ENCODE results near the gene USP13. TPM values are rescaled to one million over a fixed set of nuclear protein-coding genes. Genes with fewer than 3 reads are reported as not detected.

Gene USP13
- total and polyA plus RNA-seq, 2 of the 4 experiments (the other 2 are of a cell fraction): 9.2 to 18.1 TPM

- no peak for ATAC-seq (ENCODE audit: low read depth)
Measured at GRCh38 chr3:179828738-179829137, 175.9 kb downstream of the USP13 start.

More at GRCh38 chr3:179828738-179829137, 175.9 kb downstream of the USP13 start:
- no TSS peak for BruUV-seq (replicated peaks)
- H2BK5ac ChIP-seq (ENCODE audit: low read depth, low read length, poor library complexity, severe bottlenecking): no peak overlapping the region
- no peaks in the 10 kb centered on the region; the same call in none of the 2 replicates for H3K27me3 ChIP-seq (ENCODE audit: control insufficient read depth, insufficient read depth, low read length)
- H2BK120ac ChIP-seq (ENCODE audit: low read depth, low read length): no peak overlapping the region
- no peak overlapping the region for H2AK5ac ChIP-seq (ENCODE audit: low read depth, low read length)
- dilution Hi-C loops (cut with HindIII; ENCODE audit: low sequenced_read_pairs, unreplicated experiment) (no loop called here), intact Hi-C loops (cut with micrococcal nuclease) (no loop called here), in situ Hi-C loops (cut with MboI; ENCODE audit: low sequenced_read_pairs) (no loop called here)
- no peak overlapping the region for H3K56ac ChIP-seq (ENCODE audit: extremely low read depth, insufficient read depth, low read length)
- H4K5ac ChIP-seq (ENCODE audit: low read depth, low read length): no peak overlapping the region
- no peaks in the 10 kb centered on the region for H3K79me1 ChIP-seq (ENCODE audit: low read depth in 1 of 2, low read length in 2 of 2)
- no peak overlapping the region for H3K9ac ChIP-seq (ENCODE audit: low read depth, low read length)
- no peak overlapping the region for H3K23ac ChIP-seq (ENCODE audit: low read depth, low read length)
- H3K18ac ChIP-seq (ENCODE audit: low read depth, low read length): no peak overlapping the region
- H3K4ac ChIP-seq (ENCODE audit: low read depth, low read length): no peak overlapping the region
- CTCF ChIA-PET: no interaction called here
- H4K91ac ChIP-seq (ENCODE audit: insufficient read depth, low read depth, low read length): no peak overlapping the region
- no peak for DNase-seq
- H3K4me1 ChIP-seq (ENCODE audit: control insufficient read depth, insufficient read depth, low read length): no peaks in the 10 kb centered on the region
- no peak overlapping the region for H4K8ac ChIP-seq (ENCODE audit: low read depth in 2 of 2, low read length in 2 of 2)
- no peaks in the 10 kb centered on the region for H3K9me3 ChIP-seq (ENCODE audit: control insufficient read depth, insufficient read depth, low read length)
- H2BK20ac ChIP-seq (ENCODE audit: low read depth, low read length): no peak overlapping the region
- POLR2A ChIA-PET (ENCODE audit: unreplicated experiment): no interaction called here
- TF ChIP-seq USF2 (IDR thresholded peaks at IDR 0.05; ENCODE audit: low read depth, low read length): no peak
- H3K4me2 ChIP-seq (ENCODE audit: low read depth, low read length): no peak overlapping the region
- H3K9me1 ChIP-seq (ENCODE audit: insufficient read depth, low read length): no peaks in the 10 kb centered on the region
- no peak overlapping the region for H2AFZ ChIP-seq (replicated peaks; ENCODE audit: low read length, poor library complexity)
- H3K36me3 ChIP-seq (ENCODE audit: control insufficient read depth, insufficient read depth, low read length): no peaks in the 10 kb centered on the region
- H3K14ac ChIP-seq (replicated peaks; ENCODE audit: low read depth, low read length): no peak overlapping the region
- no peak overlapping the region for H3K4me3 ChIP-seq (ENCODE audit: insufficient read depth, low read depth, low read length)
- H3K27ac ChIP-seq (ENCODE audit: insufficient read depth, low read length): no peak overlapping the region
- no peak overlapping the region for H2AK9ac ChIP-seq (replicated peaks; ENCODE audit: low read depth, low read length, poor library complexity)
- no peaks in the 10 kb centered on the region for H4K20me1 ChIP-seq (ENCODE audit: insufficient read depth, low read length)
- whole genome bisulfite sequencing, 2 experiments (ENCODE audit: extremely low coverage in 2 of 2, insufficient read length in 1 of 2): no CpG with 5 or more reads among the region's 2 CpGs
- H2BK15ac ChIP-seq (ENCODE audit: low read depth, low read length): no peak overlapping the region
